ENCODE data around the gene ARCN1. TPM values are rescaled to one million over a fixed set of nuclear protein-coding genes. Genes with fewer than 3 reads are reported as not detected.

Gene ARCN1

GRCh38 chr11:118650366-118650765 lies 78.2 kb downstream of the ARCN1 start:
- H3K27me3 ChIP-seq (ENCODE audit: insufficient read depth, poor library complexity, severe bottlenecking): peaks cover 5% of the 10 kb centered on the region
- H3K4me3 ChIP-seq (replicated peaks; ENCODE audit: insufficient read depth, low read length): no peak overlapping the region
- H3K27ac ChIP-seq (replicated peaks): no peak overlapping the region
- no peak for DNase-seq (ENCODE audit: low read depth in 1 of 2, low spot score in 1 of 2)
- TF ChIP-seq SPI1 (IDR thresholded peaks at IDR 0.05; ENCODE audit: borderline replicate concordance, low read depth) (no peak), POLR2AphosphoS5 (IDR thresholded peaks at IDR 0.05; ENCODE audit: low read depth) (no peak), GABPA (IDR thresholded peaks at IDR 0.05; ENCODE audit: low read depth) (no peak), REST (IDR thresholded peaks at IDR 0.05; ENCODE audit: insufficient replicate concordance, low read depth) (no peak), CTCF (IDR thresholded peaks at IDR 0.05; ENCODE audit: insufficient read depth, low read length) (no peak)

GRCh38 chr11:118651820-118652219 lies 79.6 kb downstream of the ARCN1 start:
- DNase-seq (ENCODE audit: low read depth in 1 of 2, low spot score in 1 of 2): no peak
- TF ChIP-seq REST (IDR thresholded peaks at IDR 0.05; ENCODE audit: insufficient replicate concordance, low read depth): no peak
- no peak for TF ChIP-seq CTCF (IDR thresholded peaks at IDR 0.05; ENCODE audit: insufficient read depth, low read length)
- TF ChIP-seq GABPA (IDR thresholded peaks at IDR 0.05; ENCODE audit: low read depth): no peak
- no peak for TF ChIP-seq POLR2AphosphoS5 (IDR thresholded peaks at IDR 0.05; ENCODE audit: low read depth)
- TF ChIP-seq SPI1 (IDR thresholded peaks at IDR 0.05; ENCODE audit: borderline replicate concordance, low read depth): no peak
- Histone ChIP-seq H3K27ac (replicated peaks) (no peak overlapping the region), H3K27me3 (ENCODE audit: insufficient read depth, poor library complexity, severe bottlenecking) (peaks cover 3% of the 10 kb centered on the region), H3K4me3 (replicated peaks; ENCODE audit: insufficient read depth, low read length) (no peak overlapping the region)

Small RNA genes lying within 50 kb of the gene (microRNA-seq; reads per million reads assigned to microRNA genes)
- gene MIR6716: not detected

Data from HL-60 (cell line).